Uterus (tissue), 2 donors: ENCODE results near the gene LOXL1.
"Not testable (repeated sequence)": the region's sequence is repeated elsewhere in the genome, so short reads cannot be mapped to it uniquely, and the experiment has no call there.

Experiments used
- POLR2A ChIP-seq, 2 donors: fragments of 450-650 bp; IDR thresholded peaks; one replicate each; pipeline ENCODE4 v1.6.1; 2016; ENCODE audit warnings: antibody characterized with exemption in 2 of 2, mild to moderate bottlenecking in 1 of 2, moderate library complexity in 1 of 2
- TF ChIP-seq, protein P1 (sequence below), 4 experiments: fragments of 200-600 bp in 2 of 4; fragments of 450-650 bp in 2 of 4; sonication (generic) in 2 of 4; IDR thresholded peaks; one replicate each; pipeline ENCODE4 v1.5.1; 2016 to 2019; ENCODE audit warnings: antibody characterized with exemption in 4 of 4, mild to moderate bottlenecking in 2 of 4, moderate library complexity in 1 of 4

DNA sequence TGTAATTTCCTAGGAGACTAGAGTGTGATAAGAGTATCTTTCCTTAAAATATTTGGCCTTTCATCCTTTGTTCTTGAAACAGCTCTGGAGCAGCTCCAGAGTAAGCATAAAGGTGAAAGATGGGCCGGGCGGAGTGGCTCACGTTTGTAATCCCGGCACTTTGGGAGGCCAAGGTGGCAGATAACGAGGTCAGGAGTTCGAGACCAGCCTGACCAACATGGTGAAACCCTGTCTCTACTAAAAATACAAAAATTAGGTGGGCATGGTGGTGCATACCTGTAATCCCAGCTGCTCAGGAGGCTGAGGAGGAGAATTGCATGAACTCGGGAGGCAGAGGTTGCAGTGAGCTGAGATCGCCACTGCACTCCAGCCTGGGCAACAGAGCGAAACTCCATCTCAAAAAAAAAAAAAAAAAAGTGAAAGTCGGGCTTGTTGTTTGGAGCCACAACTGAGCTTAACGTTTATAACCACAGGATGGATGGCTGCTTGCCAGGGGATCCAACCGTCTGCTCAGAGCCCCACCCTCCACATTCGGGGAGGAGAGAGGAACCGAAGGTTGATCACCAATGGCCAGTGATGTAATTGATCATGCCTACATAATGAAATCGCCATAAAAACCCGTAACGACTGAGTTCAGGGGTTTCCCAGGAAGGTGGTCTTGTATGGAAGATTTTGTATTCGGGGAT, 49.3 kb downstream of the LOXL1 start:
- TF ChIP-seq, protein P1, sequence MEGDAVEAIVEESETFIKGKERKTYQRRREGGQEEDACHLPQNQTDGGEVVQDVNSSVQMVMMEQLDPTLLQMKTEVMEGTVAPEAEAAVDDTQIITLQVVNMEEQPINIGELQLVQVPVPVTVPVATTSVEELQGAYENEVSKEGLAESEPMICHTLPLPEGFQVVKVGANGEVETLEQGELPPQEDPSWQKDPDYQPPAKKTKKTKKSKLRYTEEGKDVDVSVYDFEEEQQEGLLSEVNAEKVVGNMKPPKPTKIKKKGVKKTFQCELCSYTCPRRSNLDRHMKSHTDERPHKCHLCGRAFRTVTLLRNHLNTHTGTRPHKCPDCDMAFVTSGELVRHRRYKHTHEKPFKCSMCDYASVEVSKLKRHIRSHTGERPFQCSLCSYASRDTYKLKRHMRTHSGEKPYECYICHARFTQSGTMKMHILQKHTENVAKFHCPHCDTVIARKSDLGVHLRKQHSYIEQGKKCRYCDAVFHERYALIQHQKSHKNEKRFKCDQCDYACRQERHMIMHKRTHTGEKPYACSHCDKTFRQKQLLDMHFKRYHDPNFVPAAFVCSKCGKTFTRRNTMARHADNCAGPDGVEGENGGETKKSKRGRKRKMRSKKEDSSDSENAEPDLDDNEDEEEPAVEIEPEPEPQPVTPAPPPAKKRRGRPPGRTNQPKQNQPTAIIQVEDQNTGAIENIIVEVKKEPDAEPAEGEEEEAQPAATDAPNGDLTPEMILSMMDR (IDR thresholded peaks at IDR 0.05) = not testable (repeated sequence)
- not testable (repeated sequence) for TF ChIP-seq POLR2A (IDR thresholded peaks at IDR 0.05)
